Lung microvascular endothelial cell (primary cell): ENCODE results near the gene CNOT3. TPM values are rescaled to one million over a fixed set of nuclear protein-coding genes. Genes with fewer than 3 reads are reported as not detected.

ENCODE experiments used
- DNase-seq, 2 donors: peaks; one replicate each; pipeline versions ENCODE4 v3.0.0 to v3.0.0-alpha.2; 2010; ENCODE audit warnings: low read depth in 2 of 2
- total RNA-seq: library from RNA; depleted of rRNA; stranded (reverse); fragments of >200 nt; gene quantifications from 2 replicates; pipeline ENCODE4 v1.2.1, GENCODE V29; 2014

CNOT3 gene
- total RNA-seq, 1 donor from 2014 or later: 4.8 TPM

- DNase-seq: peak in 1 of 2 donors; percentile 87
These were observed 11.7 kb downstream of the CNOT3 start for GRCh38 chr19:54149021-54149812.

DNA sequence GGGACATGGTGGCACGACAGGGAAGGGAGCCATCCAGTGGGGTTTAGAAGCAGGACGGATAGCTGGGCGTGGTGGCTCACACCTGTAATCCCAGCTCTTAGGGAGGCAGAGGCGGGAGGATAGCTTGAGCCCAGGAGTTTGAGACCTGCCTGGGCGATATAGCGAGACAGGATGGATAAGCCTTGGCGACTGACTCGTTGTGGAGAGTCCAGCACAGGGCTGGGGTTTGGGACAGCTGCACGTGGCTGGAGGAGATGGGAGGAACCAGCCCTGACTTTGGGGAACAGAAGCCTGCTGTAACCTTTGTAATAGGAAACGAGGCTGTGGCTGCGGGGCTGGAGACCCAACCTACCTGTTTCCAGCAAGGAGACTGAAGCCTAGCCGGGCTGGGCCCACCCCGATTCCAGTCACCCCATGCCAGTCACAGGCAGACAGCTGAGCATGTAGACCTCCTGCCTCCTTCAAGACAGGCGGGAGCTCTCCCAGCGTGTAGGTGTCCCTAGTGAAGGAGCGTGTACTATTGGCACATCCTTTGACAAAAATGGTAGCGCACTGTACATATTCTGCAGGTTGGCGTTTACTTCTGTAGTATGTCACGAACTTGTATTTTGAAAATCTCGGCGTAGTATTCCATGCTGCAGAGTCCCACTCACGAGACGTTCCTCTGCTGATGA is 13.9 kb downstream of the CNOT3 start:
- DNase-seq: no peak

GRCh38 chr19:54152267-54152666 is 14.7 kb downstream of the CNOT3 start:
- DNase-seq: no peak

DNA sequence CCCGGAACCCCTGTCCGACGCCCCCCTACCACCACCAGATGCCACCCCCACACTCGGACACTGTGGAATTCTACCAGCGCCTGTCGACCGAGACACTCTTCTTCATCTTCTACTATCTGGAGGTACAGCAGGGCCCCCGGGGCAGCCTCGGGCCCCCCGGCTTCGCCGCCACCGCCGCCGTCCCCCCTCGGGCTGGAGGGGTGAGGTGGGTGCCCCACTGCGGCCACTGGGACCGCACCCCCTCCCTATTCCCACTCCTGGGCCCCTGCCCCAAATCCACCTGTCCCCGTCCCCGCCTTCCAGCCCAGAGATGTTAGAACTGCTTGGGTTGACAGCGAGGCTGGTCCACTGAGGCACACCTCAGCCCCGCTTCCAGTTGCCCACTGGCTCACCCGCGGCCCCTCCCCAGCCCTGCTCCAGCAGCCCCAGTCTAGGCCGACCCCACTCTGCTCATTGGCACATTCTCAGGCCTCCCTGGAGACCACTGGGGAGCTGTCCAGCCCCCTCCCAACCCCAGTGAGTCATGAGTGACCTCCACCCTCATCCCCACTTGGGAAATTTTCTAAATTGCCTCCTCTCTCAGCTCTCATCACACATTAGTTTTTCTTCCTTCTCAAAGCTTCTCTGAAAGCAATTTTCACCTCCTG is 15.4 kb downstream of the CNOT3 start:
- DNase-seq: no peak

GRCh38 chr19:54153731-54154326 is 16.3 kb downstream of the CNOT3 start:
- DNase-seq: no peak

- peak in 1 of 2 donors; percentile 54 for DNase-seq
These were observed 17.2 kb downstream of the CNOT3 start for GRCh38 chr19:54154603-54155345.

GRCh38 chr19:54155694-54156093 is 18.1 kb downstream of the CNOT3 start:
- DNase-seq: peak in 1 of 2 donors; percentile 24

DNA sequence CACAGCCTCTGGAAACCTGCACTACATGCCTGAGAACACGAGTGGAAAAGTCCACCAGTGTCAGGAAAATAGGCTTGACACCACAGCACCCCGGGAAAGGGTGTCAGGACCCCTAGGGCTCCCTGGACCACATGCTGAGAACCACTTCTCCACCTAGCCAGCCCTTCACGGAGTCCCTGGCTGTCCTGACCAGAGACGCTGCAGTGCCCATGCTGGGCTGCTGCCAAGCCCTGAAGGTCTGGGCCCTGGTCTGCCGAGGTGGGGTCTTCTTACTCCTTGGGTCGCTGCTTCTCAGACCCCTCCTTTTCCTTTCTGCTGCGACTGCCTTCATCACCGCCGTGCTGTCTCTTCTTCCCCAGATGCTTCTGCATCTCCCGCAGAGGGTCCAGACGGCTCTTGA is 18.9 kb downstream of the CNOT3 start:
- DNase-seq: no peak

DNA sequence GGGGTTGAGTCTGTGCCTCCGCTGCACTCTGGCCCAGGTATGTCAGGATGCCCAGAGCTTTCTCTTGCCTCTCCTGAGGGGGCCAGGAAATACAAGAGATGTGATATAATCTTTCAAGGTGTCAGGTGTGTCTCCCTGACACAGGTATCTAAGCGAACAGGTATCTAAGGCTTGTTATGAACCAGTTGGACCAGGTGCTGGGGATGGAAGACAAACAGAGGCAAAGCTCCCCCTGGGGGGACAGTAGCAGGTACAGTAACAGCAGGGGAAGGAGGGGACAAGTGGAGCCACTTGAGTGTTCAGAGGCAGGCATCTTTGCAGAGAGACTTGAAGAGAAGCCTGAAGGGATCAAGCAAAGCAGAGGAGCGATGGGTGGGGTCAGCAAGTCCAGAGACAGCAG is 19.4 kb downstream of the CNOT3 start:
- DNase-seq: no peak

DNA sequence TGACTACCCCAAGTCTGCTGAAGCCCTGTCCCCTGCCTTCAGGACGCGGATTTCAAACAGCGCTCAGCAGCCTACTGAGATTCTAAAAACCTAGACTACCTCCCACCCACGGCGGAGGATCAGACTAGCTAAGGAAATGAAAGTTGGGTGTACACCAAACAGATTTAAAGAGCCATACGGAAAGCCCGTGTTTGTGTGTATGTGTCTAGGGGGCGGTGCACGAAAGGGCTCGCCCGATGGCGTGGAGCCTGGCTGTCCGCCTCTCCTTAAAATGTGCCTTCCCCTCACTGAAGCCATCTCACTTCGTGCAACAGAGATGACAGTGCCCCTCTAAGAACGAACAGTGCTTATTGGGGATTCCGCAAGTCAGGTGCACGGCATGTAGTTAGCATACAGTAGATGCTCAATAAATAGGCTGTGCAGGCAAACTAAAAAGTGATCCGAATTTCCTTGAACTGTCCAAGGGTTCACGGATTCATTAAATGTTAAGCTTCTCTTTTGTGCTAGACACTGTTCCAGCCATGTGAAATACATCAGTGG is 21.3 kb downstream of the CNOT3 start:
- DNase-seq: peak; percentile 23 to 26

DNA sequence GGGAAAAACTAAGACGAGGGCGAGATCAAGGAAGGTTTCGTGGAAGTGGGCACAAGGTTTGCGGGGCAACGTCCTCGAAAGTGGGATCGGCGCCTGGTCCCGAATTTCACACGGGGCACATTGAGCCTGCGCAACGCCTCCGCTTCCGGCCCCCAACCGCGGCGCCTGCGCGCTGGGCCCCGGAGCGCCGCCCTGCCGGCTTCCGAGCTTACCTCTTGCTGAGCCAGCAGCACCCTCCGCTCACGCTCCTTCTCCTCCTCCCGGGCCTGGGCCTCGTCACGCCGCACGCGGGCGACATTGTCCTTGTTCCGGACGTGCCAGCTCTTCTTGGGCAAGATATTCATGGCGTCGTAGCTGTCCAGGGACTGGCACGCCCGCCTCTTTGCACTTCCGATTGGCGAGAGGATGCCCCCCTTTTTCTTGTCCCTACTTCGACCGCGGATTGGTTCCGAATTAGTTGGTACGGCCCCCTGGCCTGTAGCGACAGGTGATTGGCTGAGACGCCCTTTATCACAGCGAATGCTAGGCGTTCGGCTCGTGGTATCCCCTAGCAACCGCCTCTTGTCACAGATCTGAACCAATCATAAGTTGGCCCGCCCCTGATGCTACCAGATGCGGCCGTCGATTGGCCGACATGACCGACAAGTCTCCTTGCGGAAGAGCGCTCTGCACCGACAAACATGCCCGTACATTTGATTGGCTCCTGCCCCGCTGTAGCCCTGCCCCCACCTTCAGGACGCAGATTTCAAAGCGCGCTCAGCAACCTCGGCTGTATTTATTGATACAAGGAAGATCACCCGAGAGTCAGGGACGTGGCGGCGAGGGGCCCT is 22.0 kb downstream of the CNOT3 start, which contains the start of gene LENG1:
Gene LENG1 (minus strand): TSS at position 370 of the 830 bp plus-strand sequence. CDS start 26 bp downstream, at position 344.
- DNase-seq: peak; percentile 100

- peak in 1 of 2 donors; percentile 57 for DNase-seq
These were observed 22.7 kb downstream of the CNOT3 start for GRCh38 chr19:54160182-54160811.

DNA sequence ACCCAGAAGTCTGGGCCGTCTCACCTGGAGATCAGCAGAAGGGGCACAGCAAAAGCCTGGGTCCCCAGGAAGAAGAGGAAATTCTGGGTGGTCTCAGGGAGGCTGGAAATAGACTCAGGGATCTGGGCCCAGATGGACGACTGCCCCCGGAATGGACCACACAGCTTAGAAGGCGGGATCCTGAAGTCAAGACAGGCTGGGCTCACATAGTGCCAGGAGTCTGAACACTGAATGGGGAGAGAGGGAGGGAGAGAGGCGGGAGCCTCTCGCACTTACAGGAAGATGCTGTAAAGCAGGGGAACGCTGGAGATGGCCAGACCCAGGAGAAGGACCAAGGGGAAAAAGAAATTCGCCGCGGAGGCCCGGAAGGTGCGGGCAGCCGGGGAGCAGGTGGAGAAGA is 23.3 kb downstream of the CNOT3 start:
- no peak for DNase-seq

DNA sequence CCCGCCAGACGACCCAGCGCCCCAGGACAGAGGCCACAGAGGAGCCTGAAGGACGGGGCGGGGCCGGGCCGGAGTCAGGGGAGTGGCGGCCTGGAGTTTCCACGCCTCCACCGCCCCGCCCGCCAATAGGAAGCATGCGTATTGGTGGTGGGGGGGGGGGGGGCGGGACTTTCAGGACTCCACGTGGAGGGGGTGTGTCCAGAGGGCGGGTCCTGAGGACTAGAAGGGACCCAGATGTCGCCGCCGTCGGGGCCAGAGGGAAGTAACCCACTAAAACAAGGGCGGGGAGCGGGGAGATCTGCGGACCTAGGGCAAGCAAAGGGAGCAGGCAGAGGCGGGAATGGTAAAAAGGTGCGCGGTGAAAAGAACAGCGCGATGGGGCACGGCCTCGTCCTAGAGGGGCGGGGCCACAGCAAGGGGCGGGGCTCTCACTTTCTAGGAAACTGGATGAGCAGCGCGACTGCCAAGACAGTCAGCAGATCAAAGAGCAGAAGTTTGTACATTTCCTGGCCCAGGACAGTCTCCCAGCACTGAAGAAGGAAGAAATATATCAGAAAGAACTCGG is 24.8 kb downstream of the CNOT3 start:
- DNase-seq: peak; percentile 76 to 79

DNA sequence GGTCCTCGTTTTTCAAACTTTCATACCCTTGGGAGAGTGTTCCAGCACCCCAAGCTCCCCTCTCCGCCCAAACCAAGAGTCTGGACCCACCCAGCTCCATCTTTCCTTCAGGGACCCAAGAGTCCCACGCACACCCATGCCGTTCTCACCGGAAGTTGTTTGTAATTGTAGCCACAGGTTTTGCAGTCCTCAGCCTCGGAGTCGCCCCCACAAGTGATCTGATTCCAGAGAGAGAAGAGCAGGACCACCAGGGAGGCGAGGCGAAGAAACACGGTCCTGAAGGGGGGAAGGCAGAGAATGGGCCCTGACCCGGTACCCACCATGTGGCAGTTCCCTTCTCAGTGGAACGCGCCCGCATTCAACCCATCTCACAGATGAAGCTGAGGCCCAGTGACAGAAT is 25.3 kb downstream of the CNOT3 start:
- DNase-seq: no peak

GRCh38 chr19:54164369-54165068 is 27.0 kb downstream of the CNOT3 start:
- DNase-seq: peak; percentile 47 to 54

DNA sequence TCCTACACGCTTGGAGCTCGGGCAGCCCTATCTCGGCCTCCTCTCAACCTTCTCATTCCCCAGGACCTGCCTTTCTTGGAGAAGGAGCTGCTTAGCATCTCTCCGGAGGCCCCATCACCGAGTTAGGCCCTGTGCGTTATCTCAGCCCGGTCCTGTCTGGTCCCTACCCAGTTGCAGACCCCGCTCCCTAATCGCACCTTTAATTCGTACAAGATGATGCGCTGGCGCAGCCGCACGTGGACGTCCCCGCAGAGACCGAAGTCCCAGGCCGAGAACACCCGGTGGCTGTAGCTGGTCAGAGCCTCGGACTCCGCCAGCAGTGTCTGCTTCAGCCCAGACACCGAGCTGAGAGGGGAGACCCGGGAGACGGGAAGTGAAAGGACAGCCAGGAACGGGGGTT is 27.7 kb downstream of the CNOT3 start:
- DNase-seq: no peak

DNA sequence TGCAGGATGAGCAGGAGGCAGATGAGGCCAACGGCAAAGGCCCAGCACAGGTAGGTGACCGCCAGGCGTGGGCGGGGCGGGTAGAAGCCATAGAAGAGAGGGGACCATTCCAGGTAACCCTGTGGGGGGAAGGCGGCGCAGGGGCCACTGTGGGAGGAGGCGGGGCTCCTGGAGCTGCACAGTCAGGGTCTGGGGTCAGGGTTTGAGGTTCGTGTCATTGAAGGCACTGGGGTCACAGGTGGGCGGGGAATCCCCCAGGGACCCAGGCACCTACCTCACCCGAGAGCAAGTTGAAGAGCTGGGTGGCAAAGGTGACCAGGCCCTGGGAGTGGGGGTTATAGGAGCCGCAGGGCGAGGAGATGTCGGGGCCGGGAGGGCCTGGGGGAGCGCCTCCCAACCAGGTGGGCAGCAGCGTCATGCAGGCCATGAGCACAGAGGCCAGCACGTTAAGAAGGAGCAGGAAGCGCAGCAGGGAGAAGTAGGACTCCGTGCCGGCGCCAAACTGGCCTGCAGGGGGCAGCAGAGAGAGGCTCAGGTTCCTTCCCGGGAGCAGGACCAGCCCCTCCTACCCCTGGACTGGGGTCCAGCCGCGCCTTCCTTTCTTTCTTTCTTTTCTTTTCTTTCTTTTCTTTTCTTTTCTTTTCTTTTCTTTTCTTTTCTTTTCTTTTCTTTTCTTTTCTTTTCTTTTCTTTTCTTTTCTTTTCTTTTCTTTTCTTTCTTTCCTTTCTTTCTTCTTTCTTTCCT is 30.8 kb downstream of the CNOT3 start:
- peak; percentile 80 to 82 for DNase-seq
